Esophagus squamous epithelium (tissue), 4 donors: ENCODE measurements around the gene RELL1.

ENCODE experiments used
- POLR2A ChIP-seq, 4 donors: fragments of 450-650 bp; IDR thresholded peaks; one replicate each; pipeline ENCODE4 v1.6.1; 2017; ENCODE audit warnings: antibody characterized with exemption in 4 of 4, mild to moderate bottlenecking in 4 of 4, moderate library complexity in 3 of 4
- TF ChIP-seq, protein P1 (sequence below), 6 experiments: fragments of 450-650 bp in 4 of 6; fragments of 200-600 bp in 2 of 6; sonication (generic) in 2 of 6; IDR thresholded peaks; one replicate each; pipeline ENCODE4 v1.5.1; 2016 to 2019; ENCODE audit warnings: antibody characterized with exemption in 6 of 6, mild to moderate bottlenecking in 4 of 6, moderate library complexity in 4 of 6

GRCh38 chr4:37562592-37562991 is 123.6 kb downstream of the RELL1 start:
- TF ChIP-seq, protein P1, sequence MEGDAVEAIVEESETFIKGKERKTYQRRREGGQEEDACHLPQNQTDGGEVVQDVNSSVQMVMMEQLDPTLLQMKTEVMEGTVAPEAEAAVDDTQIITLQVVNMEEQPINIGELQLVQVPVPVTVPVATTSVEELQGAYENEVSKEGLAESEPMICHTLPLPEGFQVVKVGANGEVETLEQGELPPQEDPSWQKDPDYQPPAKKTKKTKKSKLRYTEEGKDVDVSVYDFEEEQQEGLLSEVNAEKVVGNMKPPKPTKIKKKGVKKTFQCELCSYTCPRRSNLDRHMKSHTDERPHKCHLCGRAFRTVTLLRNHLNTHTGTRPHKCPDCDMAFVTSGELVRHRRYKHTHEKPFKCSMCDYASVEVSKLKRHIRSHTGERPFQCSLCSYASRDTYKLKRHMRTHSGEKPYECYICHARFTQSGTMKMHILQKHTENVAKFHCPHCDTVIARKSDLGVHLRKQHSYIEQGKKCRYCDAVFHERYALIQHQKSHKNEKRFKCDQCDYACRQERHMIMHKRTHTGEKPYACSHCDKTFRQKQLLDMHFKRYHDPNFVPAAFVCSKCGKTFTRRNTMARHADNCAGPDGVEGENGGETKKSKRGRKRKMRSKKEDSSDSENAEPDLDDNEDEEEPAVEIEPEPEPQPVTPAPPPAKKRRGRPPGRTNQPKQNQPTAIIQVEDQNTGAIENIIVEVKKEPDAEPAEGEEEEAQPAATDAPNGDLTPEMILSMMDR (IDR thresholded peaks at IDR 0.05) = no peak
- no peak for TF ChIP-seq POLR2A (IDR thresholded peaks at IDR 0.05)
